Loucy (cell line): ENCODE measurements around the gene BMP6.

Source experiments
- CTCF ChIP-seq: fragments of 200-600 bp; sonication (generic); conservative IDR thresholded peaks from 2 replicates; pipeline ENCODE4 v1.5.1; 2014; ENCODE audit warnings: mild to moderate bottlenecking, antibody characterized with exemption, low read length
- EZH2phosphoT487 ChIP-seq: fragments of 200-600 bp; IDR thresholded peaks from 2 replicates; pipeline ENCODE4 v1.6.1; 2018; ENCODE audit warnings: antibody characterized with exemption, mild to moderate bottlenecking, moderate library complexity, borderline replicate concordance

GRCh38 chr6:7902867-7903266, 177.0 kb downstream of the BMP6 start:
- no peak for TF ChIP-seq CTCF
- TF ChIP-seq EZH2phosphoT487, result no peak
